NCI-H1105 (cell line): ENCODE results near the gene STC2.

Source experiments
- DNase-seq: peaks from one replicate; lab custom pipeline; 2025; lab: John Stamatoyannopoulos, UW

Gene STC2

GRCh38 chr5:173312821-173313220 lies 15.4 kb downstream of the STC2 start:
- no peak for DNase-seq

- DNase-seq, result no peak
Observed at GRCh38 chr5:173311818-173312585, 16.2 kb downstream of the STC2 start.

- DNase-seq, result no peak
Observed at GRCh38 chr5:173310861-173311785, 17.1 kb downstream of the STC2 start.

- no peak for DNase-seq
Observed at GRCh38 chr5:173310218-173310769, 17.9 kb downstream of the STC2 start.

GRCh38 chr5:173309731-173310130 lies 18.5 kb downstream of the STC2 start:
- no peak for DNase-seq

GRCh38 chr5:173308226-173308625 lies 20.0 kb downstream of the STC2 start:
- DNase-seq, result no peak

- no peak for DNase-seq
Observed at GRCh38 chr5:173307695-173308094, 20.5 kb downstream of the STC2 start.

GRCh38 chr5:173306695-173307094 lies 21.5 kb downstream of the STC2 start:
- no peak for DNase-seq

GRCh38 chr5:173304591-173304988 lies 23.6 kb downstream of the STC2 start:
- no peak for DNase-seq

- no peak for DNase-seq
Observed at GRCh38 chr5:173303878-173304590, 24.2 kb downstream of the STC2 start.

- no peak for DNase-seq
Observed at GRCh38 chr5:173302546-173303155, 25.6 kb downstream of the STC2 start.

- no peak for DNase-seq
Observed at GRCh38 chr5:173301695-173302545, 26.3 kb downstream of the STC2 start.

- DNase-seq, result no peak
Observed at GRCh38 chr5:173300389-173301047, 27.7 kb downstream of the STC2 start.

- DNase-seq, result no peak
Observed at GRCh38 chr5:173299820-173300219, 28.4 kb downstream of the STC2 start.

GRCh38 chr5:173298213-173298926 lies 29.8 kb downstream of the STC2 start:
- DNase-seq, result no peak

- no peak for DNase-seq
Observed at GRCh38 chr5:173297813-173298212, 30.4 kb downstream of the STC2 start.

GRCh38 chr5:173296737-173297676 lies 31.2 kb downstream of the STC2 start:
- DNase-seq, result no peak

- no peak for DNase-seq
Observed at GRCh38 chr5:173295796-173296195, 32.4 kb downstream of the STC2 start.
